Immature natural killer cell (primary cell): Measurements from ENCODE around the gene PREX1. TPM values are rescaled to one million over a fixed set of nuclear protein-coding genes. Genes with fewer than 3 reads are reported as not detected.

ENCODE experiments used
- DNase-seq, 3 donors: peaks; one replicate each; pipeline ENCODE4 v3.0.0; 2022; ENCODE audit warnings: mixed read lengths in 1 of 3
- H3K27ac Mint-ChIP-seq, 6 donors: one replicate each; pipeline ENCODE4 v1.8.0; 2020; ENCODE audit warnings: mixed read lengths in 6 of 6, mild to moderate bottlenecking in 5 of 6, inconsistent platforms in 4 of 6, moderate library complexity in 3 of 6
- H3K27me3 Mint-ChIP-seq, 3 donors: one replicate each; pipeline ENCODE4 v1.8.0; 2020 to 2021; ENCODE audit warnings: low read depth in 3 of 3, mild to moderate bottlenecking in 3 of 3, mixed read lengths in 3 of 3, moderate library complexity in 3 of 3, inconsistent platforms in 1 of 3
- H3K36me3 Mint-ChIP-seq, 3 donors: one replicate each; pipeline ENCODE4 v1.8.0; 2020; ENCODE audit warnings: mixed read lengths in 3 of 3, inconsistent platforms in 2 of 3, mild to moderate bottlenecking in 2 of 3
- H3K4me1 Mint-ChIP-seq, 2 donors: one replicate each; pipeline ENCODE4 v1.8.0; 2020; ENCODE audit warnings: inconsistent platforms in 2 of 2, mild to moderate bottlenecking in 2 of 2, mixed read lengths in 2 of 2, moderate library complexity in 1 of 2
- H3K4me3 Mint-ChIP-seq, 5 donors: one replicate each; pipeline ENCODE4 v1.8.0; 2020; ENCODE audit warnings: mild to moderate bottlenecking in 5 of 5, mixed read lengths in 5 of 5, inconsistent platforms in 3 of 5, moderate library complexity in 3 of 5
- H3K9me3 Mint-ChIP-seq, 6 donors: one replicate each; pipeline ENCODE4 v1.8.0; 2020; ENCODE audit warnings: mild to moderate bottlenecking in 6 of 6, mixed read lengths in 6 of 6, inconsistent platforms in 4 of 6, moderate library complexity in 3 of 6
- polyA plus RNA-seq, 3 donors: library from polyadenylated mRNA; unstranded; fragments of 300-500 nt; fragmentation: Illumina TruSeq; gene quantifications; one replicate each; pipeline ENCODE4 v1.2.3, GENCODE V29; 2021

Gene PREX1
- polyA plus RNA-seq, 3 donors from 2014 or later = 30.5 to 94.3 (median 54.9) TPM

GRCh38 chr20:48797850-48798747 lies 29.7 kb downstream of the PREX1 start:
- H3K27ac Mint-ChIP-seq = peak overlapping the region; percentile 65 to 93 (median 84)
- H3K4me3 Mint-ChIP-seq = peak overlapping the region; percentile 29 to 79 (median 75)
- H3K36me3 Mint-ChIP-seq = peaks cover 0 to 11% (median 0%) of the 10 kb centered on the region in 3 donors
- H3K4me1 Mint-ChIP-seq = peaks cover 0 to 93% of the 10 kb centered on the region in 2 donors
- no peak for DNase-seq
- no peaks in the 10 kb centered on the region for H3K9me3 Mint-ChIP-seq
- H3K27me3 Mint-ChIP-seq = peaks cover 0 to 2% (median 1%) of the 10 kb centered on the region in 3 donors

GRCh38 chr20:48797275-48797825 lies 30.4 kb downstream of the PREX1 start:
- H3K4me3 Mint-ChIP-seq = peak overlapping the region; percentile 29 to 79 (median 75)
- peak overlapping the region; percentile 65 to 93 (median 84) for H3K27ac Mint-ChIP-seq
- H3K4me1 Mint-ChIP-seq = peaks cover 0 to 90% of the 10 kb centered on the region in 2 donors
- H3K36me3 Mint-ChIP-seq = peaks cover 0 to 11% (median 6%) of the 10 kb centered on the region in 3 donors
- peaks cover 0 to 4% (median 1%) of the 10 kb centered on the region in 3 donors for H3K27me3 Mint-ChIP-seq
- no peak for DNase-seq
- H3K9me3 Mint-ChIP-seq = no peaks in the 10 kb centered on the region

- Mint-ChIP-seq H3K4me1 (peaks cover 0 to 74% of the 10 kb centered on the region in 2 donors), H3K9me3 (no peaks in the 10 kb centered on the region), H3K4me3 (peak overlapping the region in 4 of 5 donors; percentile 15 to 48 (median 26)), H3K27ac (peak overlapping the region; percentile 15 to 82 (median 76)), H3K27me3 (peaks cover 0 to 4% (median 0%) of the 10 kb centered on the region in 3 donors), H3K36me3 (peaks cover 0 to 6% (median 5%) of the 10 kb centered on the region in 3 donors)
- DNase-seq = no peak
These were observed 32.1 kb downstream of the PREX1 start for GRCh38 chr20:48795732-48796131.

DNA sequence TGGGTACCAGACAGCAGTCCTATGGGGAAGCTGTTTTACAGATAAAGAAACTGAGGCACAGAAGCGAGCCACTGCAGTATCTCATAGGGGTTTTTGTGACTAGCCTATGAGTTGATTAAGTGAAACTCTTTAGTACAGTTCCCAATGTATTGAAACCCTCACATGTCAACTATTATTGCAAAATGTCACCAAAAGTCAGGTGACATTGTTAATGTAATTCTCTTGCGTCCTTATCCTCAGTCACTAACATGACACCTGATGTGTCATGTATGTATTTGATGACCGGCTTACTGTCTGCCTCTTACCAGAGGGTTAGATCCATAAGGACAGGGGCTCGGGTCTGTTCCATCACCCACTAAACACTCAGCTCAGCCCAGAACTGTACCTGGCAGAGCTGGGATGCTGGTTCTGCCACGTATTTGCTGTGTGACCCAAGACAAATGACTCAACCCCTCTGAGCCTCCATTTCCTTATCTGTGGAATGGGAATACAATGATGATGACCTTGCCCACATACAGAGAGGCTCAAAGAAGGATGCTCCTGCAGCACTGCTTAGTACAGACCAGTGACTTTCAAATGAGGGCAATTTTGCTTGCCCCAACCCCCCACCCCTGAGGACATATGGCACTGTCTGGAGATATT lies 32.9 kb downstream of the PREX1 start:
- Mint-ChIP-seq H3K36me3 (peaks cover 0 to 6% (median 5%) of the 10 kb centered on the region in 3 donors), H3K9me3 (no peaks in the 10 kb centered on the region), H3K4me3 (peak overlapping the region in 4 of 5 donors; percentile 19 to 78 (median 38)), H3K27me3 (peaks cover 0 to 6% (median 0%) of the 10 kb centered on the region in 3 donors), H3K27ac (peak overlapping the region; percentile 15 to 82 (median 76)), H3K4me1 (peaks cover 0 to 66% of the 10 kb centered on the region in 2 donors)
- no peak for DNase-seq

GRCh38 chr20:48794360-48794759 lies 33.4 kb downstream of the PREX1 start:
- Mint-ChIP-seq H3K27me3 (peaks cover 0 to 6% (median 0%) of the 10 kb centered on the region in 3 donors), H3K4me3 (peak overlapping the region; percentile 27 to 78 (median 54)), H3K9me3 (no peaks in the 10 kb centered on the region), H3K36me3 (peaks cover 0 to 6% (median 5%) of the 10 kb centered on the region in 3 donors), H3K27ac (peak overlapping the region; percentile 40 to 86 (median 80)), H3K4me1 (peaks cover 0 to 60% of the 10 kb centered on the region in 2 donors)
- DNase-seq = no peak

DNA sequence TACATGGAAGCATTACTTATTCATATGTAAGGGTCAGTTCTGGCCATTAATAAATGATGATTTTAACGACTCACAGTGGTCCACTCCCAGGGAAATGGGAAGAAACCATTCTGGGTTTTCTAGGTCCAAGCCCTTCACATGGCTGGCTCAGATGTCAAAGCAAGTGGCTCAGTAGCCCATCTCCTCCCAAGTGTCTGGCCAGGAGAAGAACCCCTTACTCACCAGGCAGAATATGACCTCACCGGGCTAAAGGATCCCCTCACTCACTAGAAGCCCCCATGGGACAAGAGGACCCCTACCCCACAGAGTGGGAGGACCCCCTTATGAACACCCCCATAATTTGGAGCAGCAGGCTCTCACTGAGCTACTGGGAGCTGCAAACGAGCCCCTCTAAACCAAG lies 34.0 kb downstream of the PREX1 start:
- H3K9me3 Mint-ChIP-seq = no peaks in the 10 kb centered on the region
- no peak for DNase-seq
- peaks cover 0 to 55% of the 10 kb centered on the region in 2 donors for H3K4me1 Mint-ChIP-seq
- peak overlapping the region; percentile 27 to 78 (median 54) for H3K4me3 Mint-ChIP-seq
- H3K27ac Mint-ChIP-seq = peak overlapping the region; percentile 40 to 86 (median 80)
- H3K27me3 Mint-ChIP-seq = peaks cover 0 to 7% (median 0%) of the 10 kb centered on the region in 3 donors
- peaks cover 0 to 6% (median 5%) of the 10 kb centered on the region in 3 donors for H3K36me3 Mint-ChIP-seq

GRCh38 chr20:48791666-48792071 lies 36.1 kb downstream of the PREX1 start:
- H3K9me3 Mint-ChIP-seq = no peaks in the 10 kb centered on the region
- peak overlapping the region in 3 of 6 donors; percentile 37 to 62 (median 51) for H3K27ac Mint-ChIP-seq
- H3K27me3 Mint-ChIP-seq = peaks cover 0 to 7% (median 0%) of the 10 kb centered on the region in 3 donors
- peaks cover 0 to 6% (median 0%) of the 10 kb centered on the region in 3 donors for H3K36me3 Mint-ChIP-seq
- H3K4me1 Mint-ChIP-seq = peaks cover 0 to 36% of the 10 kb centered on the region in 2 donors
- peak overlapping the region in 4 of 5 donors; percentile 49 to 74 (median 64) for H3K4me3 Mint-ChIP-seq
- DNase-seq = no peak

GRCh38 chr20:48791014-48791413 lies 36.8 kb downstream of the PREX1 start:
- peak in 1 of 3 donors; percentile 36 for DNase-seq
- H3K27me3 Mint-ChIP-seq = peaks cover 0 to 7% (median 0%) of the 10 kb centered on the region in 3 donors
- H3K27ac Mint-ChIP-seq = peak overlapping the region in 5 of 6 donors; percentile 31 to 78 (median 62)
- peak overlapping the region; percentile 49 to 74 (median 67) for H3K4me3 Mint-ChIP-seq
- no peaks in the 10 kb centered on the region for H3K9me3 Mint-ChIP-seq
- H3K4me1 Mint-ChIP-seq = peaks cover 0 to 32% of the 10 kb centered on the region in 2 donors
- H3K36me3 Mint-ChIP-seq = peaks cover 0 to 6% (median 0%) of the 10 kb centered on the region in 3 donors

DNA sequence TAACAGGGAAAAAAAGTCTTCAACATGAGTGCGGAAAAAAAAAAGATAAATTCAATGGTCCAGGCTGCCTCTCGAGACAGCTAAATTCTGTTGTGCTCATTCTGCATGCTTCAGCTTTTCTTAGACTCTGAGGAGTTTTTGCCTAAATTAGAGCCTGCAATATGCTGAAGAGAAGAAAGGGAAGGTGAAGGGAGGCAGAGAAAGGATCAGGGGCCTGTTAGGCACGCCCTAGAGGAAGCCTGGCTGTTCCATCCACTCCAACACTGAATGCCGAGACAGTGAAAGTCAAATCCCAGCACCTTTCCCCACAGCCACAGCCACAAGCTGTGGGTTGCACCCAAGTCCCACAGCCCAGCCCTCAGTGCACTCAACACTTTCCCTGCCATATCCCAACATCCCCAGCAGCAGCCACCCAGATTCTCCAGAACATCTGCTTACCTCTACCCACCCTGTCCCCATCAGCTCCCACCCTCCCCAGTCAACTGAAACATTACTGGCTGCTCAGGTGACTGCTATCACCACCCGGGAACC lies 37.3 kb downstream of the PREX1 start:
- peaks cover 0 to 28% of the 10 kb centered on the region in 2 donors for H3K4me1 Mint-ChIP-seq
- peak overlapping the region; percentile 49 to 74 (median 67) for H3K4me3 Mint-ChIP-seq
- peaks cover 0 to 6% (median 0%) of the 10 kb centered on the region in 3 donors for H3K36me3 Mint-ChIP-seq

GRCh38 chr20:48789781-48790472 lies 37.9 kb downstream of the PREX1 start:
- Mint-ChIP-seq H3K4me3 (peak overlapping the region; percentile 49 to 74 (median 67)), H3K9me3 (no peaks in the 10 kb centered on the region), H3K36me3 (peaks cover 0 to 6% (median 0%) of the 10 kb centered on the region in 3 donors), H3K4me1 (peaks cover 0 to 21% of the 10 kb centered on the region in 2 donors), H3K27ac (peak overlapping the region in 4 of 6 donors; percentile 13 to 89 (median 84)), H3K27me3 (peaks cover 0 to 7% (median 0%) of the 10 kb centered on the region in 3 donors)
- no peak for DNase-seq

More for the DNA sequence above, 37.3 kb downstream of the PREX1 start:
- Mint-ChIP-seq H3K27ac (peak overlapping the region in 5 of 6 donors; percentile 13 to 89 (median 80)), H3K9me3 (no peaks in the 10 kb centered on the region), H3K27me3 (peaks cover 0 to 7% (median 0%) of the 10 kb centered on the region in 3 donors)
- no peak for DNase-seq

DNA sequence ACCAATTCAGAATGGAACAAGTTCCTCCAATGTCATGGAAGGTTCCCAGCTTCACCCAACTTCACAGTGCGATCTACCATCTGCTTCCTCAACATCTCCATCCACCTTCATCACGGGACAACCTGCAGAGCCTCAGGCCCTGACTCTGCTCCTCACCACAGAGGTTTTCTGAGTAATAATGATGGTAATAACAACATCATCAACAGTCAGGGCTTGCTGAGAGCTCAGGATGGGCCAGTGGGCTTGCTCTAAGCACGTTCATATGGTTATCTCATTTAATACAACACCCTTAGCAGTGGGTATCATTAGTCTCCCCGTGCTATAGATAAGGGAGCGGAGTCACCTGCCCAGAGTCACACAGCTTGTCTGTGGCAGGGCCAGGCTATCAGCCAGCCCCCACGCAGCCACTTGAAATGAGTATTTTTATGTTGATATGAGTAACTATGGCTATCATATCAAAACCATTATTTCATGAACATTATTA lies 38.6 kb downstream of the PREX1 start:
- no peaks in the 10 kb centered on the region for H3K9me3 Mint-ChIP-seq
- peaks cover 0 to 6% (median 0%) of the 10 kb centered on the region in 3 donors for H3K36me3 Mint-ChIP-seq
- H3K4me1 Mint-ChIP-seq = peaks cover 0 to 16% of the 10 kb centered on the region in 2 donors
- peaks cover 0 to 8% (median 0%) of the 10 kb centered on the region in 3 donors for H3K27me3 Mint-ChIP-seq
- peak overlapping the region; percentile 3 to 74 (median 67) for H3K4me3 Mint-ChIP-seq
- peak overlapping the region in 4 of 6 donors; percentile 58 to 89 (median 82) for H3K27ac Mint-ChIP-seq
- DNase-seq = no peak

- peaks cover 0 to 10% of the 10 kb centered on the region in 2 donors for H3K4me1 Mint-ChIP-seq
- no peaks in the 10 kb centered on the region for H3K9me3 Mint-ChIP-seq
- peaks cover 0 to 8% (median 0%) of the 10 kb centered on the region in 3 donors for H3K27me3 Mint-ChIP-seq
- H3K4me3 Mint-ChIP-seq = peak overlapping the region; percentile 32 to 74 (median 67)
- peaks cover 0 to 6% (median 0%) of the 10 kb centered on the region in 3 donors for H3K36me3 Mint-ChIP-seq
- peak overlapping the region in 4 of 6 donors; percentile 58 to 89 (median 82) for H3K27ac Mint-ChIP-seq
- DNase-seq = no peak
These were observed 39.2 kb downstream of the PREX1 start for GRCh38 chr20:48788486-48789072.
